ENCODE data around the gene GOLGA1.

DNA sequence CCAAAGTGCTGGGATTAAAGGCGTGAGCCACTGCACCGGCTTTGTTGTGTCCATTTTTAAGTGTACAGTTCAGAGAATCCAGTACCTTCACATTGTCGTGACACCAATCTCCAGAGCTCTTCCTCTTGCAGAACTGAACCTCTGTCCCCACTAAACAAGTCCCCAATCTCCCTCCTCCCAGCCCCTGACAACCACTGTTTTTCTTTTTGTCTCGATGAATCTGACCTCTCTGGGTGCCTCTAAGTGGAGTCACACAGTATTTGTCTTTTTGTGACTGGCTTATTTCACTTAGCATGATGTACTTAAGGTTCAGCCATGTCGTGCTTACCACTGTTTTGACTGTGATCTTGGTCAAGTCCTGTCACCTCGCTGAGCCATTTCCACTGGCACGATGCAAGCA, 86.1 kb downstream of the GOLGA1 start:
- TF ChIP-seq, protein P1, sequence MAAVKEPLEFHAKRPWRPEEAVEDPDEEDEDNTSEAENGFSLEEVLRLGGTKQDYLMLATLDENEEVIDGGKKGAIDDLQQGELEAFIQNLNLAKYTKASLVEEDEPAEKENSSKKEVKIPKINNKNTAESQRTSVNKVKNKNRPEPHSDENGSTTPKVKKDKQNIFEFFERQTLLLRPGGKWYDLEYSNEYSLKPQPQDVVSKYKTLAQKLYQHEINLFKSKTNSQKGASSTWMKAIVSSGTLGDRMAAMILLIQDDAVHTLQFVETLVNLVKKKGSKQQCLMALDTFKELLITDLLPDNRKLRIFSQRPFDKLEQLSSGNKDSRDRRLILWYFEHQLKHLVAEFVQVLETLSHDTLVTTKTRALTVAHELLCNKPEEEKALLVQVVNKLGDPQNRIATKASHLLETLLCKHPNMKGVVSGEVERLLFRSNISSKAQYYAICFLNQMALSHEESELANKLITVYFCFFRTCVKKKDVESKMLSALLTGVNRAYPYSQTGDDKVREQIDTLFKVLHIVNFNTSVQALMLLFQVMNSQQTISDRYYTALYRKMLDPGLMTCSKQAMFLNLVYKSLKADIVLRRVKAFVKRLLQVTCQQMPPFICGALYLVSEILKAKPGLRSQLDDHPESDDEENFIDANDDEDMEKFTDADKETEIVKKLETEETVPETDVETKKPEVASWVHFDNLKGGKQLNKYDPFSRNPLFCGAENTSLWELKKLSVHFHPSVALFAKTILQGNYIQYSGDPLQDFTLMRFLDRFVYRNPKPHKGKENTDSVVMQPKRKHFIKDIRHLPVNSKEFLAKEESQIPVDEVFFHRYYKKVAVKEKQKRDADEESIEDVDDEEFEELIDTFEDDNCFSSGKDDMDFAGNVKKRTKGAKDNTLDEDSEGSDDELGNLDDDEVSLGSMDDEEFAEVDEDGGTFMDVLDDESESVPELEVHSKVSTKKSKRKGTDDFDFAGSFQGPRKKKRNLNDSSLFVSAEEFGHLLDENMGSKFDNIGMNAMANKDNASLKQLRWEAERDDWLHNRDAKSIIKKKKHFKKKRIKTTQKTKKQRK (IDR thresholded peaks at IDR 0.05; ENCODE audit: low read length), result no peak
- TF ChIP-seq, protein P2, sequence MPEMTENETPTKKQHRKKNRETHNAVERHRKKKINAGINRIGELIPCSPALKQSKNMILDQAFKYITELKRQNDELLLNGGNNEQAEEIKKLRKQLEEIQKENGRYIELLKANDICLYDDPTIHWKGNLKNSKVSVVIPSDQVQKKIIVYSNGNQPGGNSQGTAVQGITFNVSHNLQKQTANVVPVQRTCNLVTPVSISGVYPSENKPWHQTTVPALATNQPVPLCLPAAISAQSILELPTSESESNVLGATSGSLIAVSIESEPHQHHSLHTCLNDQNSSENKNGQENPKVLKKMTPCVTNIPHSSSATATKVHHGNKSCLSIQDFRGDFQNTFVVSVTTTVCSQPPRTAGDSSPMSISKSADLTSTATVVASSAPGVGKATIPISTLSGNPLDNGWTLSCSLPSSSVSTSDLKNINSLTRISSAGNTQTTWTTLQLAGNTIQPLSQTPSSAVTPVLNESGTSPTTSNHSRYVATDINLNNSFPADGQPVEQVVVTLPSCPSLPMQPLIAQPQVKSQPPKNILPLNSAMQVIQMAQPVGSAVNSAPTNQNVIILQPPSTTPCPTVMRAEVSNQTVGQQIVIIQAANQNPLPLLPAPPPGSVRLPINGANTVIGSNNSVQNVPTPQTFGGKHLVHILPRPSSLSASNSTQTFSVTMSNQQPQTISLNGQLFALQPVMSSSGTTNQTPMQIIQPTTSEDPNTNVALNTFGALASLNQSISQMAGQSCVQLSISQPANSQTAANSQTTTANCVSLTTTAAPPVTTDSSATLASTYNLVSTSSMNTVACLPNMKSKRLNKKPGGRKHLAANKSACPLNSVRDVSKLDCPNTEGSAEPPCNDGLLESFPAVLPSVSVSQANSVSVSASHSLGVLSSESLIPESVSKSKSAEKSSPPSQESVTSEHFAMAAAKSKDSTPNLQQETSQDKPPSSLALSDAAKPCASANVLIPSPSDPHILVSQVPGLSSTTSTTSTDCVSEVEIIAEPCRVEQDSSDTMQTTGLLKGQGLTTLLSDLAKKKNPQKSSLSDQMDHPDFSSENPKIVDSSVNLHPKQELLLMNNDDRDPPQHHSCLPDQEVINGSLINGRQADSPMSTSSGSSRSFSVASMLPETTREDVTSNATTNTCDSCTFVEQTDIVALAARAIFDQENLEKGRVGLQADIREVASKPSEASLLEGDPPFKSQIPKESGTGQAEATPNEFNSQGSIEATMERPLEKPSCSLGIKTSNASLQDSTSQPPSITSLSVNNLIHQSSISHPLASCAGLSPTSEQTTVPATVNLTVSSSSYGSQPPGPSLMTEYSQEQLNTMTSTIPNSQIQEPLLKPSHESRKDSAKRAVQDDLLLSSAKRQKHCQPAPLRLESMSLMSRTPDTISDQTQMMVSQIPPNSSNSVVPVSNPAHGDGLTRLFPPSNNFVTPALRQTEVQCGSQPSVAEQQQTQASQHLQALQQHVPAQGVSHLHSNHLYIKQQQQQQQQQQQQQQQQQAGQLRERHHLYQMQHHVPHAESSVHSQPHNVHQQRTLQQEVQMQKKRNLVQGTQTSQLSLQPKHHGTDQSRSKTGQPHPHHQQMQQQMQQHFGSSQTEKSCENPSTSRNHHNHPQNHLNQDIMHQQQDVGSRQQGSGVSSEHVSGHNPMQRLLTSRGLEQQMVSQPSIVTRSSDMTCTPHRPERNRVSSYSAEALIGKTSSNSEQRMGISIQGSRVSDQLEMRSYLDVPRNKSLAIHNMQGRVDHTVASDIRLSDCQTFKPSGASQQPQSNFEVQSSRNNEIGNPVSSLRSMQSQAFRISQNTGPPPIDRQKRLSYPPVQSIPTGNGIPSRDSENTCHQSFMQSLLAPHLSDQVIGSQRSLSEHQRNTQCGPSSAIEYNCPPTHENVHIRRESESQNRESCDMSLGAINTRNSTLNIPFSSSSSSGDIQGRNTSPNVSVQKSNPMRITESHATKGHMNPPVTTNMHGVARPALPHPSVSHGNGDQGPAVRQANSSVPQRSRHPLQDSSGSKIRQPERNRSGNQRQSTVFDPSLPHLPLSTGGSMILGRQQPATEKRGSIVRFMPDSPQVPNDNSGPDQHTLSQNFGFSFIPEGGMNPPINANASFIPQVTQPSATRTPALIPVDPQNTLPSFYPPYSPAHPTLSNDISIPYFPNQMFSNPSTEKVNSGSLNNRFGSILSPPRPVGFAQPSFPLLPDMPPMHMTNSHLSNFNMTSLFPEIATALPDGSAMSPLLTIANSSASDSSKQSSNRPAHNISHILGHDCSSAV (CRISPR knock-in tag; IDR thresholded peaks at IDR 0.05; ENCODE audit: borderline replicate concordance), result no peak
- TF ChIP-seq EZH2 (conservative IDR thresholded peaks at IDR 0.05; ENCODE audit: low read depth, low read length) (no peak), EP300 (IDR thresholded peaks at IDR 0.05; ENCODE audit: low read depth in 2 of 2, low read length in 2 of 2) (no peak), EP300 (CRISPR knock-in tag; IDR thresholded peaks at IDR 0.05; ENCODE audit: borderline replicate concordance) (no peak), SMC3 (IDR thresholded peaks at IDR 0.05; ENCODE audit: low read length) (no peak), JUND (CRISPR knock-in tag; IDR thresholded peaks at IDR 0.05) (no peak), ZSCAN20 (CRISPR knock-in tag; IDR thresholded peaks at IDR 0.05; ENCODE audit: borderline replicate concordance) (no peak), CTCF (CRISPR knock-in tag; IDR thresholded peaks at IDR 0.05) (no peak), HDAC2 (CRISPR knock-in tag; IDR thresholded peaks at IDR 0.05) (no peak), ZNF20 (CRISPR knock-in tag; IDR thresholded peaks at IDR 0.05) (no peak), TGIF2 (CRISPR knock-in tag; IDR thresholded peaks at IDR 0.05) (no peak)
- TF ChIP-seq, protein P3, sequence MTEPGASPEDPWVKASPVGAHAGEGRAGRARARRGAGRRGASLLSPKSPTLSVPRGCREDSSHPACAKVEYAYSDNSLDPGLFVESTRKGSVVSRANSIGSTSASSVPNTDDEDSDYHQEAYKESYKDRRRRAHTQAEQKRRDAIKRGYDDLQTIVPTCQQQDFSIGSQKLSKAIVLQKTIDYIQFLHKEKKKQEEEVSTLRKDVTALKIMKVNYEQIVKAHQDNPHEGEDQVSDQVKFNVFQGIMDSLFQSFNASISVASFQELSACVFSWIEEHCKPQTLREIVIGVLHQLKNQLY (CRISPR knock-in tag; IDR thresholded peaks at IDR 0.05), result no peak

All from HepG2 (cell line).